DND-41 (cell line): ENCODE measurements around the gene HYAL1.

Source experiments
- EZH2 ChIP-seq: IDR thresholded peaks from 3 replicates; pipeline ENCODE4 v1.6.1; 2012; ENCODE audit warnings: borderline replicate concordance, low read depth, mild to moderate bottlenecking, moderate library complexity, low read length, inconsistent platforms; ENCODE audit not compliant: severe bottlenecking
- TF ChIP-seq, protein P1 (sequence below): IDR thresholded peaks from 2 replicates; pipeline ENCODE4 v1.5.1; 2012; ENCODE audit warnings: borderline replicate concordance, low read length, moderate library complexity, mild to moderate bottlenecking; ENCODE audit not compliant: poor library complexity, severe bottlenecking; ENCODE audit errors: extremely low read depth

DNA sequence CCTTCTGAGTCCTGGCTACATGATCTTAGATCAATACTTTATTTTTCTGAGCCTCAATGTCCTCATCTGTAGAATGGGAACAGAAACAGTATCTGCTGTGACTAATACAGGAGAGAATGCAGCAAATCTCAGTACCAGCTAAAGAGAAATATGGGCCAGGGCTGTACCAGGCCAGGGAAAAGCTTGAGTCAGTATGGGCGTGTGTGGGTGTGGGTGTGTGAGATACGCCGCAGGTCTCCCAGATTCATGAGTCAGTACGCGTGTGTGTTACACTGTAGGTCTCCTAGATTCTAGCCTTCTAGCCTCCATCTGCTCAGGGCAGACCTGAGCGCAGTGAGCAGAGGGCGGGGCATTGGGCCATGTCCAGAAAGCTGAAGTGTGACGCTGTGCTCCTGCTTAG, 52.2 kb downstream of the HYAL1 start:
- TF ChIP-seq, protein P1, sequence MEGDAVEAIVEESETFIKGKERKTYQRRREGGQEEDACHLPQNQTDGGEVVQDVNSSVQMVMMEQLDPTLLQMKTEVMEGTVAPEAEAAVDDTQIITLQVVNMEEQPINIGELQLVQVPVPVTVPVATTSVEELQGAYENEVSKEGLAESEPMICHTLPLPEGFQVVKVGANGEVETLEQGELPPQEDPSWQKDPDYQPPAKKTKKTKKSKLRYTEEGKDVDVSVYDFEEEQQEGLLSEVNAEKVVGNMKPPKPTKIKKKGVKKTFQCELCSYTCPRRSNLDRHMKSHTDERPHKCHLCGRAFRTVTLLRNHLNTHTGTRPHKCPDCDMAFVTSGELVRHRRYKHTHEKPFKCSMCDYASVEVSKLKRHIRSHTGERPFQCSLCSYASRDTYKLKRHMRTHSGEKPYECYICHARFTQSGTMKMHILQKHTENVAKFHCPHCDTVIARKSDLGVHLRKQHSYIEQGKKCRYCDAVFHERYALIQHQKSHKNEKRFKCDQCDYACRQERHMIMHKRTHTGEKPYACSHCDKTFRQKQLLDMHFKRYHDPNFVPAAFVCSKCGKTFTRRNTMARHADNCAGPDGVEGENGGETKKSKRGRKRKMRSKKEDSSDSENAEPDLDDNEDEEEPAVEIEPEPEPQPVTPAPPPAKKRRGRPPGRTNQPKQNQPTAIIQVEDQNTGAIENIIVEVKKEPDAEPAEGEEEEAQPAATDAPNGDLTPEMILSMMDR, result no peak
- no peak for TF ChIP-seq EZH2
